Epithelial cell of proximal tubule (primary cell): ENCODE measurements around the gene INPP5D. TPM values are rescaled to one million over a fixed set of nuclear protein-coding genes. Genes with fewer than 3 reads are reported as not detected.
"Not testable (repeated sequence)": the region's sequence is repeated elsewhere in the genome, so short reads cannot be mapped to it uniquely, and the experiment has no call there.

ENCODE experiments used
- DNase-seq: peaks from one replicate; pipeline ENCODE4 v3.0.0-alpha.2; 2011; ENCODE audit warnings: low read depth
- H3K4me3 ChIP-seq: 2 replicates; pipeline ENCODE4 v1.5.1; 2011; ENCODE audit warnings: low read depth, mild to moderate bottlenecking, low read length
- CTCF ChIP-seq: conservative IDR thresholded peaks from 2 replicates; pipeline ENCODE4 v1.5.1; 2012; ENCODE audit warnings: low read depth, mild to moderate bottlenecking, low read length
- total RNA-seq: library from RNA; depleted of rRNA; stranded (reverse); fragments of >200 nt; gene quantifications from 2 replicates; pipeline ENCODE4 v1.2.3, GENCODE V29; 2015

Gene INPP5D
- total RNA-seq, 1 donor from 2014 or later = 1.8 TPM

GRCh38 chr2:233047206-233047605 is 12.9 kb upstream of the INPP5D start:
- no peak overlapping the region for H3K4me3 ChIP-seq
- no peak for DNase-seq
- TF ChIP-seq CTCF = no peak

- H3K4me3 ChIP-seq = no peak overlapping the region
- no peak for DNase-seq
- TF ChIP-seq CTCF = no peak
These were observed 12.5 kb upstream of the INPP5D start for GRCh38 chr2:233047667-233048066.

DNA sequence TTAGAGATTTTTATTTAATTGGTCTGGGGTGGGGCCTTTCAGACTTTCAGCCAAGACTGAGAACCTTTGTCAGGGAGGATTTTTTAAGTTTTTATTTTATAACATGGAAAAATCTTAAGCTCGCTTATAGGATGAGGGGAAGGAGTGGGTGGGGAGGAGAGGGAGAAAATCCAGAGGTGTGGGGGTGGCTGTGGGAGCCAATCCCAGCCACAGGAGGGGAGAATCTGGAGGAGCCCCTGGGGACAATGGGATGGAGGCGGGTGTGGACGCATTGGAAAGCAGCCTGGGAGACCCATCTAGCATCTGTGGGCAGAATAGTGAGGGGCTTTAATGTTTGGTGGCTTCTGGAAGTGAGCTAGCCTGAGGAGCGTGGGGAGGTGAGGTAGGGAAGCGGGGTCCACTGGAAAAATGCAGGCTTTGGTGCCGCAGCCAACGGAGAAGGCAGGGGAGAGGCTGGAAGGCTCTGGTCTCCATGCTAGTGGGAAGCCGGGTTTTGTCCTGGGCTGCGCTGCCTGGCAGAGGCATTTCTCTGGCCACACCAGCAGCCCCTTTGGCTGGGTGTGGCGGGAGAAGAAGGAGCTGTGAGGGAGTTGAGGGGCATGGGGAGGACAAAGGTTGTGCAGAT is 11.5 kb upstream of the INPP5D start:
- no peak for DNase-seq
- H3K4me3 ChIP-seq = no peak overlapping the region
- TF ChIP-seq CTCF = no peak

DNA sequence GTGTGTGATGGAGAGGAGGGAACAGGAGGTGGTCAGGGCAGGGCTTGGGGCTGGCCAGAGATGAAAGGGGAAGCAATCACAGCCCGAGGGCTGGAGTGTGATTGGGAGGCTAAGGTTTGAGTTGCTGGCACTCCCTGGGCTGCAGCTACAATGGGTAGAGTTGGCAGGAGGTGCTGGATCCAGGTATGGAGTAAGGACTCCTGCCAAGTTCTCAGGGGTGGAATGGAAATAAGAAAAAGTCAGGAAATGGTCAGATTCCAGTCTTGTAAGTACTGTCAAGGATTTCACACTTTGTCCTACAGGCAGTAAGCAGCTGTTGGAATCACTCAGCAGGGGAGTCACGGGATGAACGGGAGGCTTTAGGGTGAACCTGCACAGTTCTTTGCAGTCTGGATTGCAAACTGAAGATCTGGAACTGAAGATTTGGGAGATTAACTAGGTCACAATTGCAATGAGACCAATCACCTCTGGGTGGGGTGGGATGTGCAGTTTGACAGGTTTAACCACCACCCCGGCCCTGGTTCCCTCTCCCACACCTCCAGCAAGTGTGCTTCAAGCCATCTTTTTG is 10.9 kb upstream of the INPP5D start:
- no peak for TF ChIP-seq CTCF
- no peak for DNase-seq
- no peak overlapping the region for H3K4me3 ChIP-seq

- no peak for TF ChIP-seq CTCF
- no peak for DNase-seq
- H3K4me3 ChIP-seq = no peak overlapping the region
These were observed 8.6 kb upstream of the INPP5D start for GRCh38 chr2:233051241-233052149.

GRCh38 chr2:233052517-233052916 is 7.6 kb upstream of the INPP5D start:
- not testable (repeated sequence) for H3K4me3 ChIP-seq, DNase-seq

GRCh38 chr2:233053928-233054784 is 6.0 kb upstream of the INPP5D start:
- H3K4me3 ChIP-seq = no peak overlapping the region
- DNase-seq = no peak
- TF ChIP-seq CTCF = peak; percentile 97
